GM12878 (cell line): ENCODE measurements around the gene CYP24A1. TPM values are rescaled to one million over a fixed set of nuclear protein-coding genes. Genes with fewer than 3 reads are reported as not detected.
A peak's percentile ranks its signal among the peaks of the same experiment; 100 is the strongest.

Experiments used
- ASH2L ChIP-seq: fragments of 300-600, 200-600 bp; sonication (generic); IDR thresholded peaks from 2 replicates; pipeline ENCODE4 v1.6.1; 2017; ENCODE audit warnings: low read depth, mild to moderate bottlenecking, borderline replicate concordance
- BACH1 ChIP-seq: fragments of 450-650 bp; IDR thresholded peaks from 2 replicates; pipeline ENCODE4 v1.6.1; 2017; ENCODE audit warnings: mild to moderate bottlenecking, borderline replicate concordance
- BCLAF1 ChIP-seq: fragments of 450-650 bp; IDR thresholded peaks from 2 replicates; pipeline ENCODE4 v1.6.1; 2017; ENCODE audit warnings: antibody characterized with exemption, mild to moderate bottlenecking, moderate library complexity
- DPF2 ChIP-seq: fragments of 450-650 bp; IDR thresholded peaks from 2 replicates; pipeline ENCODE4 v1.6.1; 2017; ENCODE audit warnings: mild to moderate bottlenecking
- EED ChIP-seq: sonication (generic); IDR thresholded peaks from 2 replicates; pipeline ENCODE4 v1.6.1; 2016; ENCODE audit warnings: antibody characterized with exemption, low read depth
- HCFC1 ChIP-seq: fragments of 150-350 bp; IDR thresholded peaks from 2 replicates; pipeline ENCODE4 v1.6.1; 2014; ENCODE audit warnings: low read length
- HDAC2 ChIP-seq: fragments of 200-600 bp; sonication (generic); IDR thresholded peaks from 2 replicates; pipeline ENCODE4 v1.6.1; 2017
- HDAC6 ChIP-seq: fragments of 200-600 bp; sonication (generic); IDR thresholded peaks from one replicate; pipeline ENCODE4 v1.8.0; 2017; ENCODE audit warnings: antibody characterized with exemption; ENCODE audit not compliant: unreplicated experiment
- IRF3 ChIP-seq: fragments of 450-650 bp; IDR thresholded peaks from 2 replicates; pipeline ENCODE4 v1.6.1; 2014; ENCODE audit warnings: mild to moderate bottlenecking
- KAT2A ChIP-seq: conservative IDR thresholded peaks from 2 replicates; pipeline ENCODE4 v1.6.1; 2011; ENCODE audit warnings: low read depth, low read length; ENCODE audit not compliant: control insufficient read depth
- KLF5 ChIP-seq: fragments of 450-650 bp; IDR thresholded peaks from 2 replicates; pipeline ENCODE4 v1.6.1; 2014; ENCODE audit warnings: mild to moderate bottlenecking; ENCODE audit not compliant: partially characterized antibody
- NFYA ChIP-seq: IDR thresholded peaks from 2 replicates; pipeline ENCODE4 v1.6.1; 2011; ENCODE audit warnings: low read depth, mild to moderate bottlenecking, low read length, improper control_type of control experiment, borderline replicate concordance
- NKRF ChIP-seq: fragments of 450-650 bp; conservative IDR thresholded peaks from 2 replicates; pipeline ENCODE4 v1.6.1; 2017; ENCODE audit warnings: mild to moderate bottlenecking, moderate library complexity
- NRF1 ChIP-seq: conservative IDR thresholded peaks from 2 replicates; pipeline ENCODE4 v1.6.1; 2011; ENCODE audit warnings: mild to moderate bottlenecking, low read depth, low read length, improper control_type of control experiment
- POLR2A ChIP-seq: IDR thresholded peaks from 2 replicates; pipeline ENCODE4 v1.6.1; 2011; ENCODE audit warnings: low read depth, mild to moderate bottlenecking, low read length
- RBBP5 ChIP-seq: fragments of 200-600 bp; sonication (generic); conservative IDR thresholded peaks from 2 replicates; pipeline ENCODE4 v1.6.1; 2016
- RELA ChIP-seq: fragments of 450-650 bp; IDR thresholded peaks from 2 replicates; pipeline ENCODE4 v1.8.0; 2014; ENCODE audit warnings: borderline replicate concordance; ENCODE audit not compliant: partially characterized antibody
- RUNX3 ChIP-seq: IDR thresholded peaks from 2 replicates; pipeline ENCODE4 v1.6.1; 2012; ENCODE audit warnings: low read length, inconsistent platforms
- SIX5 ChIP-seq: IDR thresholded peaks from 2 replicates; pipeline ENCODE4 v1.6.1; 2011; ENCODE audit warnings: mild to moderate bottlenecking, low read depth, low read length, moderate library complexity; ENCODE audit not compliant: severe bottlenecking
- SP1 ChIP-seq: IDR thresholded peaks from one replicate; pipeline ENCODE4 v1.6.1; 2011; ENCODE audit warnings: low read depth, low read length
- SRF ChIP-seq, 2 experiments: IDR thresholded peaks; 2 replicates each; pipeline ENCODE4 v1.6.1; 2011; ENCODE audit warnings: low read depth in 2 of 2, low read length in 2 of 2, mild to moderate bottlenecking in 1 of 2, moderate library complexity in 1 of 2
- STAT1 ChIP-seq: fragments of 450-650 bp; conservative IDR thresholded peaks from 2 replicates; pipeline ENCODE4 v1.6.1; 2014; ENCODE audit warnings: antibody characterized with exemption, mild to moderate bottlenecking
- TCF3 ChIP-seq: IDR thresholded peaks from 2 replicates; pipeline ENCODE4 v1.6.1; 2012; ENCODE audit warnings: low read depth, mild to moderate bottlenecking, low read length, borderline replicate concordance; ENCODE audit not compliant: insufficient read depth
- ZBED1 ChIP-seq: IDR thresholded peaks from 2 replicates; pipeline ENCODE4 v1.6.1; 2016; ENCODE audit warnings: borderline replicate concordance
- ZNF24 ChIP-seq: fragments of 450-650 bp; IDR thresholded peaks from 2 replicates; pipeline ENCODE4 v1.6.1; 2017; ENCODE audit warnings: antibody characterized with exemption, mild to moderate bottlenecking
- ZNF384 ChIP-seq: IDR thresholded peaks from 2 replicates; pipeline ENCODE4 v1.6.1; 2012; ENCODE audit warnings: low read depth, mild to moderate bottlenecking, low read length, improper control_type of control experiment, borderline replicate concordance
- ZNF622 ChIP-seq: fragments of 450-650 bp; IDR thresholded peaks from 2 replicates; pipeline ENCODE4 v1.6.1; 2017; ENCODE audit warnings: mild to moderate bottlenecking, inconsistent platforms
- polyA plus RNA-seq, 11 experiments: library from polyadenylated mRNA; depleted of rRNA in 4 of 11; unstranded in 6 of 11; stranded (reverse) in 5 of 11; fragments of >200 nt; fragmentation: Nextera tagmentation in 4 of 11; fragmentation: Illumina TruSeq in 1 of 11; extraction: Ambion mirVana in 4 of 11; extraction: Trizol in 1 of 11; gene quantifications; 1 replicate in 1 of 11; 2 replicates in 10 of 11; pipeline versions ENCODE4 v1.2.1 to v1.2.3, GENCODE V29; 2011 to 2016; ENCODE audit warnings: inconsistent platforms in 2 of 11, missing spikeins in 2 of 11, low read depth in 1 of 11
- total RNA-seq, 4 experiments: library from RNA; depleted of rRNA in 3 of 4; stranded (reverse); fragments of >200 nt in 3 of 4; fragmentation: Illumina TruSeq in 1 of 4; extraction: Trizol in 1 of 4; gene quantifications; 2 replicates each; pipeline versions ENCODE4 v1.2.1 to v1.2.3, GENCODE V29; 2013 to 2021

CYP24A1 gene
- total and polyA plus RNA-seq, 10 of the 15 experiments (the other 5 are each of a cell fraction or from before 2014, with no cell fraction given) = 0.69 TPM; not detected in 9

- TF ChIP-seq IRF3 (peak; percentile 57; the same call in 1 of the 2 replicates), POLR2A (peak; percentile 77), DPF2 (peak; percentile 68; the same call in 1 of the 2 replicates), ZBED1 (no peak), NRF1 (no peak), ZNF384 (no peak), ASH2L (no peak), ZNF24 (no peak), HDAC6 (no peak), HDAC2 (no peak), NKRF (peak; percentile 78), EED (0 out of 2 replicates have a peak, but pooled peaks have one; percentile 24), SRF (IDR thresholded peaks at IDR 0.05; ENCODE audit: low read depth in 2 of 2, low read length in 2 of 2) (no peak), RELA (no peak), KLF5 (peak; percentile 99), RUNX3 (peak; percentile 67), BACH1 (peak; percentile 9; the same call in 1 of the 2 replicates), TCF3 (peak; percentile 79), NFYA (no peak), SIX5 (peak; percentile 62), BCLAF1 (peak; percentile 96), HCFC1 (peak; percentile 56), RBBP5 (0 out of 2 replicates have a peak, but pooled peaks have one; percentile 46), STAT1 (peak; percentile 99), SP1 (peak; percentile 58), KAT2A (no peak), ZNF622 (no peak)
Measured at GRCh38 chr20:54207743-54208547, 34.2 kb upstream of the CYP24A1 start, which contains the start of gene PFDN4 (continued).
